Fibroblast of villous mesenchyme (primary cell): Measurements from ENCODE around the gene AIFM2. TPM values are rescaled to one million over a fixed set of nuclear protein-coding genes. Genes with fewer than 3 reads are reported as not detected.

Source experiments
- DNase-seq: peaks from one replicate; pipeline ENCODE4 v3.0.0-alpha.2; 2010; ENCODE audit warnings: low read depth
- H3K4me3 ChIP-seq: 2 replicates; pipeline ENCODE4 v1.5.1; 2011; ENCODE audit warnings: low read depth, mild to moderate bottlenecking, low read length
- CTCF ChIP-seq: IDR thresholded peaks from 2 replicates; pipeline ENCODE4 v1.5.1; 2012; ENCODE audit warnings: low read depth, mild to moderate bottlenecking, low read length; ENCODE audit not compliant: insufficient read depth
- total RNA-seq: library from RNA; depleted of rRNA; stranded (reverse); fragments of >200 nt; gene quantifications from 2 replicates; pipeline ENCODE4 v1.2.3, GENCODE V29; 2012

AIFM2 gene
- total RNA-seq, 1 donor: 7.8 TPM

GRCh38 chr10:70063418-70064098, 69.1 kb downstream of the AIFM2 start:
- no peak for TF ChIP-seq CTCF
- H3K4me3 ChIP-seq: no peak overlapping the region

More at GRCh38 chr10:70063418-70064098, 69.1 kb downstream of the AIFM2 start:
- no peak for DNase-seq

Other genes starting within 250 kb of the AIFM2 start
- gene MACROH2A2, start 80.0 kb downstream of the AIFM2 start, total RNA-seq: 3.9 TPM in 2 replicates
- 11.3 and 12.1 TPM in 2 replicates for gene TYSND1, start 13.9 kb upstream of the AIFM2 start, total RNA-seq
- gene SAR1A, start 37.7 kb upstream of the AIFM2 start, total RNA-seq: 196 and 339 TPM in 2 replicates
- 139 and 219 TPM in 2 replicates for gene PPA1, start 100.6 kb upstream of the AIFM2 start, total RNA-seq
- not detected in 2 replicates for gene NPFFR1, start 151.2 kb upstream of the AIFM2 start, total RNA-seq
- 3.9 and 7.4 TPM in 2 replicates for gene LRRC20, start 249.8 kb upstream of the AIFM2 start, total RNA-seq